Adrenal gland (tissue), 12 donors: ENCODE measurements around the gene FADS3. TPM values are rescaled to one million over a fixed set of nuclear protein-coding genes. Genes with fewer than 3 reads are reported as not detected.

Source experiments
- DNase-seq, 7 donors: peaks; one replicate each; pipeline ENCODE4 v3.0.0-alpha.2; 2019 to 2020
- H3K27ac ChIP-seq, 5 donors: fragments of 200-600 bp; sonication (generic) in 4 of 5; 1 replicate in 3 of 5; 2 replicates in 2 of 5; pipeline versions ENCODE4 v1.5.1 to v1.8.0; 2016 to 2020; ENCODE audit warnings: mild to moderate bottlenecking in 1 of 5
- H3K27me3 ChIP-seq: fragments of 200-600 bp; 2 replicates; pipeline ENCODE4 v1.8.0; 2021
- H3K36me3 ChIP-seq, 2 donors: fragments of 200-600 bp; replicated peaks in 1 of 2; 1 replicate in 1 of 2; 2 replicates in 1 of 2; pipeline versions ENCODE4 v1.5.1 to v1.8.0; 2018 to 2022
- H3K4me1 ChIP-seq, 2 donors: fragments of 200-600 bp; replicated peaks in 1 of 2; 1 replicate in 1 of 2; 2 replicates in 1 of 2; pipeline versions ENCODE4 v1.5.1 to v1.8.0; 2018 to 2021
- H3K4me3 ChIP-seq, 4 donors: fragments of 200-600 bp; sonication (generic) in 3 of 4; one replicate each; pipeline ENCODE4 v1.5.1; 2016 to 2018
- H3K9me3 ChIP-seq, 3 donors: fragments of 200-600 bp; sonication (generic) in 1 of 3; replicated peaks in 1 of 3; 1 replicate in 2 of 3; 2 replicates in 1 of 3; pipeline versions ENCODE4 v1.5.1 to v1.8.0; 2016 to 2021
- POLR2A ChIP-seq, 2 donors: fragments of 450-650 bp; IDR thresholded peaks; one replicate each; pipeline ENCODE4 v1.6.1; 2017; ENCODE audit warnings: antibody characterized with exemption in 2 of 2, mild to moderate bottlenecking in 2 of 2, moderate library complexity in 1 of 2
- WGBS, 4 donors: extraction: QIAGEN DNeasy Blood & Tissue Kit in 2 of 4; methylation state at CpG; one replicate each; pipeline versions ENCODE4 v1.1.5 to v1.1.7; 2013 to 2017; 5-methylcytosine and 5-hydroxymethylcytosine counted together
- intact Hi-C, 2 donors: fragments of 100-400 bp; cut with DNase I; formaldehyde crosslinking; loops; one replicate each; pipeline versions ENCODE4 v1.14.1 to v1.15.0; 2022 to 2023
- polyA plus RNA-seq, 3 donors: library from polyadenylated mRNA; stranded (reverse); fragments of 200-250 nt in 2 of 3; fragments of 350-450 nt in 1 of 3; fragmentation: Illumina TruSeq in 1 of 3; extraction: RNeasy Lipid Tissue Mini Kit (QIAGEN cat#74804) in 1 of 3; gene quantifications; one replicate each; pipeline ENCODE4 v1.2.3, GENCODE V29; 2013 to 2014
- total RNA-seq, 9 donors: library from RNA; depleted of rRNA in 4 of 9; stranded (reverse); fragments of >200 nt in 4 of 9; fragments of 120-200 nt in 1 of 9; fragmentation: NEBNext Ultra II Directional in 1 of 9; extraction: Animal tissue kit (Norgen Biotek cat#: 25700) in 1 of 9; gene quantifications; one replicate each; pipeline versions ENCODE4 v1.1.0 to v1.2.4, GENCODE V29; 2013 to 2023
- TF ChIP-seq, protein P1 (sequence below), 6 experiments: fragments of 450-650 bp in 4 of 6; fragments of 200-600 bp in 2 of 6; sonication (generic) in 1 of 6; IDR thresholded peaks; 1 replicate in 5 of 6; 2 replicates in 1 of 6; pipeline versions ENCODE4 v1.5.1 to v1.8.0; 2016 to 2021; ENCODE audit warnings: antibody characterized with exemption in 6 of 6, mild to moderate bottlenecking in 2 of 6, moderate library complexity in 1 of 6
- donor health status: healthy with polysubstance abuse.
- donor health status: Bipolar disorder and iron deficiency.
- donor health status: DM: yes; HTN: yes; CAD: no.
- donor health status: DM: no; HTN: no; CAD: no.
- donor health status: DM: no; HTN: no; CAD: no.
- donor health status: DM: yes; HTN: yes; CAD: no.

Gene FADS3
- total and polyA plus RNA-seq, 12 donors: 22.2 to 175 (median 105) TPM

DNA sequence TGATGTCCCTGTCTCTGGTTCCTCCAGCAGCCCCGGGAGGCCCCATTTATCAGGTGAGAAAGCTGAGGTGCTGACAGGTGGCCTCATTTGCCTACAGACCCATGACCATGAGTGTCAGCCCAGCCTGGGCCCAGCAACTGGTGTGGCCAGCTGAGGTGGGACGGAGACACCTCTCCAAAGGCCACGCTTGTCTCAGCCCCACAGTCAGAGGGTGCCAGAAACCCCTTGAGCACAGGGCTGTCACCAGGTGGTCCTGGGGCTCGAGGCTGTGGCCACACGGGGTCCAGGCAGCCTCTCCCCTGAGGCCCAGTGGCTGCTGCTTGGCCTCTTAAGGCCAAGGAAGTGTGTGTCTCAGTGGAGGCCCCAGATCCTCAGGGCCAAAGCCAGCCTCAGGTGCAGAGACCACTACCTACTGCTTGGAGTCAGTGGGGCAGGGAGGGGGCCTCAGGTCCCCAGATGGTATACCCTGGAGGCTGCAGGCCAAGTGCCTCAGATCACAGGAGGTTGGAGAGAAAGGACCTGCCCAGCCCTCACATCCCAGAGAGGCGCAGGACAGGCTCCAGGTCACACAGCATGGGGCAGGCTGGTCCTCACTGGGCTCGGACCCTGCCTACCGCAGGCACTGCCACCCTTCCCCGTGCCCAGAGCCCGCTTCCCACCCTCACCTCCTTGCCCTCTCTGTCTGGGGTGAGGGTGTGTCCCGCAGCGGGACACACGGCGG is 14.6 kb upstream of the FADS3 start:
- DNase-seq: no peak
- Histone ChIP-seq H3K27ac (no peak overlapping the region), H3K4me1 (peaks cover 0 to 25% of the 10 kb centered on the region in 2 donors), H3K4me3 (no peak overlapping the region), H3K27me3 (no peaks in the 10 kb centered on the region), H3K36me3 (peaks cover 0 to 39% of the 10 kb centered on the region in 2 donors), H3K9me3 (no peaks in the 10 kb centered on the region)
- 85 to 95% (median 90%) methylated on average over 7 to 14 of the region's 14 CpGs for WGBS, 4 donors
- no peak for TF ChIP-seq POLR2A (IDR thresholded peaks at IDR 0.05)
- TF ChIP-seq, protein P1, sequence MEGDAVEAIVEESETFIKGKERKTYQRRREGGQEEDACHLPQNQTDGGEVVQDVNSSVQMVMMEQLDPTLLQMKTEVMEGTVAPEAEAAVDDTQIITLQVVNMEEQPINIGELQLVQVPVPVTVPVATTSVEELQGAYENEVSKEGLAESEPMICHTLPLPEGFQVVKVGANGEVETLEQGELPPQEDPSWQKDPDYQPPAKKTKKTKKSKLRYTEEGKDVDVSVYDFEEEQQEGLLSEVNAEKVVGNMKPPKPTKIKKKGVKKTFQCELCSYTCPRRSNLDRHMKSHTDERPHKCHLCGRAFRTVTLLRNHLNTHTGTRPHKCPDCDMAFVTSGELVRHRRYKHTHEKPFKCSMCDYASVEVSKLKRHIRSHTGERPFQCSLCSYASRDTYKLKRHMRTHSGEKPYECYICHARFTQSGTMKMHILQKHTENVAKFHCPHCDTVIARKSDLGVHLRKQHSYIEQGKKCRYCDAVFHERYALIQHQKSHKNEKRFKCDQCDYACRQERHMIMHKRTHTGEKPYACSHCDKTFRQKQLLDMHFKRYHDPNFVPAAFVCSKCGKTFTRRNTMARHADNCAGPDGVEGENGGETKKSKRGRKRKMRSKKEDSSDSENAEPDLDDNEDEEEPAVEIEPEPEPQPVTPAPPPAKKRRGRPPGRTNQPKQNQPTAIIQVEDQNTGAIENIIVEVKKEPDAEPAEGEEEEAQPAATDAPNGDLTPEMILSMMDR (IDR thresholded peaks at IDR 0.05): no peak
- intact Hi-C loops: no loop called here

DNA sequence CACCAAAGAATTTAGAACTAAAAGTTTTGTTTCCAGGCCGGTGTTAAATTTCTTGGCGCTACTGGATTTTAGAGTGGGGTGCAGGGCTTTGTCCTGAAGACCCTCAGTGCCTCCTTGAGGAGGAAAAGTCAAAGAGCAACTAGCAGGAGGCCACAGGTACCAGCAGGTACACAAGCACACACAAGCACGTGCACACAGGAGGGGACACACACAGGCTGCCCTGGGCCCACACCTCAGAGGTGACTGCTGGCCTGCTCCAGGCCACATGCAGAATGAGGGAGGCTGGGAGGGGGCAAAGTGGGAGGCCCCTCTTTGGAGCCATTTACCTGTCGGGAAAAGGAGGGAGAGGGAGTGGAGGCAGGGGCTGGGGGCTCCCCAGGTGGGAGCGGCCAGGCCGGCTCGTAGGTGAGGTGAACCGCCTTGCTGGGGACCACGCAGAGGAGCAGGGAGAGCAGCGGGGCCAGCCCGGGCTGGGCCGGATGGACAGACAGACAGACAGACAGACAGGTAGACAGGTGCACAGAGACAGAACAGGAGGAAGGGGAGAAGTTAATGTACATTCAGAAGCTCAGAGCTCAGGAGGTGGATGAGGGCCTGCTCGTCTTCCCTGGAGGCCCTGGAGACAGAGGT is 13.8 kb upstream of the FADS3 start:
- Histone ChIP-seq H3K9me3 (no peaks in the 10 kb centered on the region), H3K4me3 (no peak overlapping the region), H3K27ac (no peak overlapping the region), H3K4me1 (peaks cover 0 to 19% of the 10 kb centered on the region in 2 donors), H3K36me3 (peaks cover 0 to 39% of the 10 kb centered on the region in 2 donors), H3K27me3 (no peaks in the 10 kb centered on the region)
- no peak for DNase-seq
- no peak for TF ChIP-seq POLR2A (IDR thresholded peaks at IDR 0.05)
- TF ChIP-seq, protein P1 (IDR thresholded peaks at IDR 0.05): no peak
- intact Hi-C loops: no loop called here
- WGBS, 4 donors: 89 to 94% (median 92%) methylated on average over 12 to 13 of the region's 13 CpGs

DNA sequence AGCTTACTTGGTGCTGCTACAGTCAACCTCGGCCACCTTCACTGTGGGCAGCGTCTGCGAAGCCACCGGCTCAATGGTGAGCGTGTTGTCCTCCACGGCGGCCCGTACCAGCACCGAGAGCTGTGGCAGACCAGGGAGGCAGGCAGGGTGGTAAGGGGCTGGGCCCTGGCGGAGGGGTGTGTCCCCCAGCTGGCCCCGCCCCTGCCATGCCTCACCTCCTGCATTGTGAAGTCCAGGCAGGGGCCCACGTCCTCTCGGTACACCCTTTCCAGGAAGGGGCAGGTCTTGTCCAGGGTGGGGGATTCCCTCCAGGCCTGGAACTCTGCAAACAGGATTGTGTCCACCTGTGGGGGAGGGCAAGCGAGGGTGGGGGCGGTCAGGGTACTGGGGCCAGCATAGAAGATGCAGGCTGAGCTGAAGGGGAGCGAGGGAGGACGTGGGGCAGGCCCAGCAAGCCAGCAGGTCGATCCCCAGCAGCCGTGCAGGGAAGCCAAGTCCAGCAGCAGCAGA is 13.2 kb upstream of the FADS3 start:
- H3K27me3 ChIP-seq: no peaks in the 10 kb centered on the region
- H3K9me3 ChIP-seq: no peaks in the 10 kb centered on the region
- H3K4me1 ChIP-seq: peaks cover 0 to 13% of the 10 kb centered on the region in 2 donors
- peaks cover 0 to 39% of the 10 kb centered on the region in 2 donors for H3K36me3 ChIP-seq
- TF ChIP-seq POLR2A (IDR thresholded peaks at IDR 0.05): no peak
- TF ChIP-seq, protein P1 (IDR thresholded peaks at IDR 0.05): no peak
- no peak for DNase-seq
- no peak overlapping the region for H3K27ac ChIP-seq
- no peak overlapping the region for H3K4me3 ChIP-seq
- WGBS, 4 donors: 60 to 73% (median 71%) methylated on average over 8 to 19 of the region's 19 CpGs
- intact Hi-C loops: no loop called here

DNA sequence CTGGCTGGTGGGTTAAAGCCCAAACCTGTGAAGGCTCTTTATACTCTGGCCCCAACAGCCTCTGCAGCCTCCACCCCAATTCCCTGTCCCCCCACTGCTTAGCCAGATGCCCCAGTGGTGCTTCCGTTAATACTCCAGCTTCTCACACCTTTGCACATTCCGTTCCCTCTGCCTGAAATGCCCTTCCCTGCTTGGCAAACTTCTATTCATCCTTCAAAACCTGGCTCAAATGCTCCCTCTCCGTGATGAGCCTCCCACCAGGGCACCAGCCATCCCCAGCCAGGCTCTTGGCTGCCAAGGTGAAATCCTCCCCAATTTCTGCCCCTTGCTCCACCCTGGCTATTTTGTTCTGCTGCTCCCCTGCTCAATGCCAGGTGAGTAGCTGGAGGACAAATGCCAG is 12.5 kb upstream of the FADS3 start:
- H3K27ac ChIP-seq: no peak overlapping the region
- intact Hi-C loops: no loop called here
- TF ChIP-seq, protein P1 (IDR thresholded peaks at IDR 0.05): no peak
- TF ChIP-seq POLR2A (IDR thresholded peaks at IDR 0.05): no peak
- H3K27me3 ChIP-seq: no peaks in the 10 kb centered on the region
- no peak overlapping the region for H3K4me3 ChIP-seq
- H3K9me3 ChIP-seq: no peaks in the 10 kb centered on the region
- DNase-seq: no peak
- 93 to 96% (median 94%) methylated on average over 3 of the region's 3 CpGs for WGBS, 4 donors
- H3K36me3 ChIP-seq: peaks cover 0 to 39% of the 10 kb centered on the region in 2 donors
- H3K4me1 ChIP-seq: peaks cover 0 to 9% of the 10 kb centered on the region in 2 donors
